OCI-LY3 (cell line): ENCODE measurements around the gene EPHB1.

Experiments
- CTCF ChIP-seq: fragments of 200-600, 300-600 bp; sonication (generic); IDR thresholded peaks from 2 replicates; pipeline ENCODE4 v1.5.1; 2014; ENCODE audit warnings: antibody characterized with exemption, low read length, low read depth
- EZH2phosphoT487 ChIP-seq: fragments of 200-600 bp; shearing (Covaris generic); IDR thresholded peaks from 2 replicates; pipeline ENCODE4 v1.6.1; 2018; ENCODE audit warnings: antibody characterized with exemption, mixed run types, low read depth

- TF ChIP-seq EZH2phosphoT487: no peak
- no peak for TF ChIP-seq CTCF
These were observed 212.5 kb downstream of the EPHB1 start for GRCh38 chr3:135007607-135008006.
